Measurements from ENCODE around the gene SOCS7. TPM values are rescaled to one million over a fixed set of nuclear protein-coding genes. Genes with fewer than 3 reads are reported as not detected.

SOCS7 gene, protein sequence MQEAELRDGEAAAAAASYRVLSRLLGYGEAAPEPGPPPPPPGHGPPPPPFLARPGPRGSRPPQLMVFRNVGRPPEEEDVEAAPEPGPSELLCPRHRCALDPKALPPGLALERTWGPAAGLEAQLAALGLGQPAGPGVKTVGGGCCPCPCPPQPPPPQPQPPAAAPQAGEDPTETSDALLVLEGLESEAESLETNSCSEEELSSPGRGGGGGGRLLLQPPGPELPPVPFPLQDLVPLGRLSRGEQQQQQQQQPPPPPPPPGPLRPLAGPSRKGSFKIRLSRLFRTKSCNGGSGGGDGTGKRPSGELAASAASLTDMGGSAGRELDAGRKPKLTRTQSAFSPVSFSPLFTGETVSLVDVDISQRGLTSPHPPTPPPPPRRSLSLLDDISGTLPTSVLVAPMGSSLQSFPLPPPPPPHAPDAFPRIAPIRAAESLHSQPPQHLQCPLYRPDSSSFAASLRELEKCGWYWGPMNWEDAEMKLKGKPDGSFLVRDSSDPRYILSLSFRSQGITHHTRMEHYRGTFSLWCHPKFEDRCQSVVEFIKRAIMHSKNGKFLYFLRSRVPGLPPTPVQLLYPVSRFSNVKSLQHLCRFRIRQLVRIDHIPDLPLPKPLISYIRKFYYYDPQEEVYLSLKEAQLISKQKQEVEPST
- 10 to 100 TPM; 11.4 to 15.3 TPM for total RNA-seq

DNA sequence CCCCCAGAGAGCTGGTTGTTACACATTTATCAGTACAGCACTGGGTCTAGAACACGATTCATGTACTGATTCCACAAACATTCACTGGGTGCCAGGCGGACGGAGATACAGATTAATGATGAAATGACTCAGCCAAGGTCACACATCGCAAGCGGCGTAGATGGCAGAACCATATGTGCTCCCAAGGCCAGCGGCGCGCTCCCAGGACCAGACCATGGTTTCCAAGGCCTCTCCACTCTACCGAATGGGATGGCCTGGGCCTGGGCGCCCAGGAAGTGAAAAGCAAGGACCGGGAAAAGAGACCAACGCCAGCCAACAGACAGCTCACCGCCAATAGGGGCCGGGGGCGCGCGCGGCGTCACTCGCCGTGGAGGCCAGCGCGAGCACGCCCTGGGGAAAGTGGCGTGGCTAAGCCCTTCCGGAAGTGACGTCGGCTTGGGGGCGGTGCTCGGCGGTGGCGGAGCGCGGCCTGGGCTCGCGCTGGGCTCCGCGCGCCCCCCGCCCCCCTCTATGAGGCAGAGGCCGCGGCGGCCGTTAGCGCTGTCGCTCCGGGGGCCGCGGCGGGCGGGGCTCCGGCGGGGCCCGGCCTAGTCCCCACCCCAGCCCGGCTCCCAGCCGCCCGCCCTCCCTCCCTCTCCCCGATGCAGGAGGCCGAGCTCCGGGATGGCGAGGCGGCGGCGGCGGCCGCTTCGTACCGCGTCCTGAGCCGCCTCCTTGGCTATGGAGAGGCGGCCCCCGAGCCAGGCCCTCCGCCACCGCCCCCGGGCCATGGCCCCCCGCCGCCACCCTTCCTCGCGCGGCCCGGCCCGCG, at the start of gene SOCS7:
TSS of gene SOCS7 (plus strand) at position 433 of the 811 bp plus-strand sequence. CDS start at position 642, 209 bp downstream.
- intact Hi-C loops (cut with DNase I), result no loop called here
- H3K36me3 ChIP-seq, result no peaks in the 10 kb centered on the region
- peak; percentile 95 for DNase-seq
- H3K27me3 ChIP-seq, result no peaks in the 10 kb centered on the region
- peak within 1 kb of the TSS; percentile 58 to 77 for H3K9ac ChIP-seq (ENCODE audit: low read depth in 2 of 2, low read length in 2 of 2)
- TF ChIP-seq, protein P1, sequence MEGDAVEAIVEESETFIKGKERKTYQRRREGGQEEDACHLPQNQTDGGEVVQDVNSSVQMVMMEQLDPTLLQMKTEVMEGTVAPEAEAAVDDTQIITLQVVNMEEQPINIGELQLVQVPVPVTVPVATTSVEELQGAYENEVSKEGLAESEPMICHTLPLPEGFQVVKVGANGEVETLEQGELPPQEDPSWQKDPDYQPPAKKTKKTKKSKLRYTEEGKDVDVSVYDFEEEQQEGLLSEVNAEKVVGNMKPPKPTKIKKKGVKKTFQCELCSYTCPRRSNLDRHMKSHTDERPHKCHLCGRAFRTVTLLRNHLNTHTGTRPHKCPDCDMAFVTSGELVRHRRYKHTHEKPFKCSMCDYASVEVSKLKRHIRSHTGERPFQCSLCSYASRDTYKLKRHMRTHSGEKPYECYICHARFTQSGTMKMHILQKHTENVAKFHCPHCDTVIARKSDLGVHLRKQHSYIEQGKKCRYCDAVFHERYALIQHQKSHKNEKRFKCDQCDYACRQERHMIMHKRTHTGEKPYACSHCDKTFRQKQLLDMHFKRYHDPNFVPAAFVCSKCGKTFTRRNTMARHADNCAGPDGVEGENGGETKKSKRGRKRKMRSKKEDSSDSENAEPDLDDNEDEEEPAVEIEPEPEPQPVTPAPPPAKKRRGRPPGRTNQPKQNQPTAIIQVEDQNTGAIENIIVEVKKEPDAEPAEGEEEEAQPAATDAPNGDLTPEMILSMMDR (IDR thresholded peaks at IDR 0.05), result no peak
- peak within 1 kb of the TSS; percentile 61 for H3K27ac ChIP-seq
- H3K4me3 ChIP-seq, result peak within 1 kb of the TSS; percentile 91
- H3K9me3 ChIP-seq, result no peaks in the 10 kb centered on the region
- H3K4me1 ChIP-seq, result no peaks in the 10 kb centered on the region

DNA sequence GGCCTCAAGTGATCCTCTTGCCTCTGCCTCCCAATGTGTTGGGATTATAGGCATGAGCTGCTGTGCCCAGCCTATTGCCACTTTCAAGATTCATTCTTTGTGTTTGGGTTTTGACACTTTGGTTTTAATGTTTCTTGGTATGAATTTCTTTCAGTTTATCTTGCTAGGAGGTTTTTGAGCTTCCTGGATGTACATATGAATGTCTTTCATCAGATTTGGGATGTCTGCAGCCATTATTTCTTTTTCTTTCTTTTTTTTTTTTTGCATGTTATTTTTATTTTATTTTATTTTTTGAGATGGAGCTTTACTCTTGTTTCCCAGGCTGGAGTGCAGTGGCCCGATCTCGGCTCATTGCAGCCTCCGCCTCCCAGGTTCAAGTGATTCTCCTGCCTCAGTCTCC, 36.1 kb upstream of the SOCS7 start:
- no peaks in the 10 kb centered on the region for H3K9me3 ChIP-seq
- no peak overlapping the region for H3K27ac ChIP-seq
- no peaks in the 10 kb centered on the region for H3K27me3 ChIP-seq
- DNase-seq, result no peak
- H3K36me3 ChIP-seq, result no peaks in the 10 kb centered on the region
- H3K4me1 ChIP-seq, result no peaks in the 10 kb centered on the region
- intact Hi-C loops (cut with DNase I), result no loop called here
- no peak overlapping the region for H3K9ac ChIP-seq (ENCODE audit: low read depth in 2 of 2, low read length in 2 of 2)
- TF ChIP-seq, protein P1 (IDR thresholded peaks at IDR 0.05), result no peak
- no peak overlapping the region for H3K4me3 ChIP-seq

DNA sequence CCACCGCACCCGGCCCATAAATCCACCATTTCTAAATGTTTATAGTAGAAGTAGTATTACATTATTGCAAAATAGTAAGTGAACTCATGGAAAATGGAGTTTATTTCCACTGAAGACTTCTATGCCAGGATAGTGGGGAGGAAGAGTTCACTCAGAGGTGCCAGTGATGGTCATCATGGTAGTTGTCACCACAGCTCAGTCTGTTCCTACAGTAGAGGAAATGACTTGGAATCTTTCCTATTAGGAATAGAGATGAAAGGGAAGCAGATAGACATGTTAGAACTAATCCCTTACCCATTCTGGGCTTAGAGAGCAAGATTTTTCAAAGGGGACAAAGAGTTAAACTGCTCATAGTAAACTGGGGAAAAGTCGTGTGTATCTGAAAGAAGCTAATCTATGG, 34.6 kb upstream of the SOCS7 start:
- H3K36me3 ChIP-seq, result no peaks in the 10 kb centered on the region

DNA sequence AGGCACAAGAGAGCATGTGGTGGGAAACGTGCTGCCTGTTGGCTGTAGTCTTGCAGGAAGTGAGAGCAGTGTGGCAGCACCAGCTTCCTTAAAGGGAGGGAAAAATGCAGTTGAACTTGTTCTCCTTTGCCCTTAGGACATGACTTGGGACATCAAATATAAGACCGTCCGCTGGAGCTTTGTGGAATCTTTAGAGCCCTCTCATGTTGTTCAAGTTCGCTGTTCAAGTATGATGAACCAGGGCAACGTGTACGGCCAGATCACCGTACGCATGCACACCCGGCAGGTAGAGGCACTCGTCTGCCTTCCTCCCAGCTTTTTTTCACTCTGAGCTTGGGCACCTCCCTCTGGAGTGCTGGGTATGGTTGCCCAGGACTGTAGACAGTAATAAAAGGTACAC, 31.2 kb upstream of the SOCS7 start:
- TF ChIP-seq, protein P1 (IDR thresholded peaks at IDR 0.05), result no peak
- no peaks in the 10 kb centered on the region for H3K36me3 ChIP-seq
- H3K9me3 ChIP-seq, result no peaks in the 10 kb centered on the region
- no peaks in the 10 kb centered on the region for H3K4me1 ChIP-seq
- intact Hi-C loops (cut with DNase I), result no loop called here
- H3K9ac ChIP-seq (ENCODE audit: low read depth in 2 of 2, low read length in 2 of 2), result no peak overlapping the region
- H3K27me3 ChIP-seq, result no peaks in the 10 kb centered on the region
- H3K27ac ChIP-seq, result no peak overlapping the region
- H3K4me3 ChIP-seq, result no peak overlapping the region
- no peak for DNase-seq

More for the DNA sequence above, 34.6 kb upstream of the SOCS7 start:
- no peak overlapping the region for H3K27ac ChIP-seq
- H3K9ac ChIP-seq (ENCODE audit: low read depth in 2 of 2, low read length in 2 of 2), result no peak overlapping the region
- TF ChIP-seq, protein P1 (IDR thresholded peaks at IDR 0.05), result no peak
- no peaks in the 10 kb centered on the region for H3K27me3 ChIP-seq
- intact Hi-C loops (cut with DNase I), result no loop called here
- H3K9me3 ChIP-seq, result no peaks in the 10 kb centered on the region
- H3K4me1 ChIP-seq, result no peaks in the 10 kb centered on the region
- no peak overlapping the region for H3K4me3 ChIP-seq
- DNase-seq, result no peak

DNA sequence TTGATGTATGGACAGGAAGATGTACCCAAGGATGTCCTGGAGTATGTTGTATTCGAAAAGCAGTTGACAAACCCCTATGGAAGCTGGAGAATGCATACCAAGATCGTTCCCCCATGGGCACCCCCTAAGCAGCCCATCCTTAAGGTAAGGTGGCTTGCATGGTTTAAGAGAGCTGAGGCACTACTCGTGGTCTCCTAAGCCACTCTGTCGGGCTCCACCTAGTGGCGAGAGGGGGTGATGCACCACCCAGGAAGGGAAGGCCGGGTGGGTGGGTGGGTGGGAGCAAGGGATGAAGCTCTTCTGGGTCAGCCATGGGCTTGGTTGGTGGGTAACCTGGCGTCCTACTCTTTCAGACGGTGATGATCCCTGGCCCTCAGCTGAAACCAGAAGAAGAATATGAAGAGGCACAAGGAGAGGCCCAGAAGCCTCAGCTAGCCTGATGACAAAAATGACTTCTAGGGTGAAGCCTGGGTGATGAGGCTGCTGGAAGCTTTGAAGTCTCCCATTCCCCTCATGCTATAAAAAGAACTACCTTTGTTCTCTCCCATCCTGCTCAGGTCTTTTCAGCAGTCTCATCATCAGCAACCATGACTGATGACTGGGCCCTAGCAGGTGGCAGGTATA, 29.4 kb upstream of the SOCS7 start:
- Histone ChIP-seq H3K9me3 (no peaks in the 10 kb centered on the region), H3K4me1 (no peaks in the 10 kb centered on the region), H3K4me3 (no peak overlapping the region), H3K36me3 (no peaks in the 10 kb centered on the region), H3K27ac (no peak overlapping the region), H3K27me3 (no peaks in the 10 kb centered on the region), H3K9ac (ENCODE audit: low read depth in 2 of 2, low read length in 2 of 2) (no peak overlapping the region)
- intact Hi-C loops (cut with DNase I), result no loop called here
- peak; percentile 60 for DNase-seq
- TF ChIP-seq, protein P1 (IDR thresholded peaks at IDR 0.05), result peak; percentile 93

All from colonic mucosa (tissue), 4 donors.